GM12878 (cell line): Measurements from ENCODE around the gene TSC22D3.

Source experiments
- CTCF ChIP-seq, 3 experiments: IDR thresholded peaks in 2 of 3; conservative IDR thresholded peaks in 1 of 3; 2 replicates each; pipeline ENCODE4 v1.5.1; 2011; ENCODE audit warnings: low read depth in 3 of 3, low read length in 3 of 3, mild to moderate bottlenecking in 3 of 3, control low read depth in 2 of 3, moderate library complexity in 2 of 3, inconsistent platforms in 1 of 3, mixed read lengths in 1 of 3; ENCODE audit not compliant: control insufficient read depth in 2 of 3, insufficient read depth in 1 of 3; ENCODE audit errors: extremely low read depth in 1 of 3
- MAX ChIP-seq: IDR thresholded peaks from 2 replicates; pipeline ENCODE4 v1.6.1; 2012; ENCODE audit warnings: low read depth, low read length, improper control_type of control experiment
- MTA2 ChIP-seq: fragments of 450-650 bp; IDR thresholded peaks from 2 replicates; pipeline ENCODE4 v1.6.1; 2016; ENCODE audit warnings: low read depth, mild to moderate bottlenecking, moderate library complexity

GRCh38 chrX:107738272-107738671 lies 37.3 kb downstream of the TSC22D3 start:
- no peak for TF ChIP-seq MTA2
- no peak for TF ChIP-seq CTCF (IDR thresholded peaks at IDR 0.05 in 2 of 3, conservative IDR thresholded peaks at IDR 0.05 in 1 of 3; ENCODE audit: control insufficient read depth in 2 of 3, extremely low read depth in 1 of 3, insufficient read depth in 1 of 3, low read depth in 3 of 3, low read length in 3 of 3)
- no peak for TF ChIP-seq MAX
